Fibroblast of the aortic adventitia (primary cell): ENCODE measurements around the gene LRIG1. TPM values are rescaled to one million over a fixed set of nuclear protein-coding genes. Genes with fewer than 3 reads are reported as not detected.

ENCODE experiments used
- DNase-seq: peaks from one replicate; pipeline ENCODE4 v3.0.0-alpha.2; 2010; ENCODE audit warnings: low read depth
- H3K4me3 ChIP-seq: 2 replicates; pipeline ENCODE4 v1.5.1; 2011; ENCODE audit warnings: low read depth, mild to moderate bottlenecking, control low read depth, low read length, moderate library complexity
- CTCF ChIP-seq: IDR thresholded peaks from 2 replicates; pipeline ENCODE4 v1.5.1; 2011; ENCODE audit warnings: mild to moderate bottlenecking, low read length, control low read depth, inconsistent platforms; ENCODE audit not compliant: insufficient read depth
- total RNA-seq: library from RNA; depleted of rRNA; stranded (reverse); fragments of >200 nt; gene quantifications from 2 replicates; pipeline ENCODE4 v1.2.3, GENCODE V29; 2012; ENCODE audit warnings: low replicate concordance

Gene LRIG1
- total RNA-seq, 1 donor = 26.4 TPM

GRCh38 chr3:66479532-66479947 lies 21.3 kb downstream of the LRIG1 start:
- DNase-seq = no peak
- no peak overlapping the region for H3K4me3 ChIP-seq
- TF ChIP-seq CTCF = no peak

GRCh38 chr3:66478960-66479359 lies 21.9 kb downstream of the LRIG1 start:
- no peak for DNase-seq
- no peak for TF ChIP-seq CTCF
- no peak overlapping the region for H3K4me3 ChIP-seq

GRCh38 chr3:66477856-66478255 lies 23.0 kb downstream of the LRIG1 start:
- no peak for DNase-seq
- no peak for TF ChIP-seq CTCF
- H3K4me3 ChIP-seq = no peak overlapping the region

- no peak overlapping the region for H3K4me3 ChIP-seq
- no peak for TF ChIP-seq CTCF
- DNase-seq = peak; percentile 67
Measured at GRCh38 chr3:66476852-66477381, 23.9 kb downstream of the LRIG1 start.

- H3K4me3 ChIP-seq = no peak overlapping the region
- no peak for TF ChIP-seq CTCF
- DNase-seq = no peak
Measured at GRCh38 chr3:66475386-66476020, 25.3 kb downstream of the LRIG1 start.

- no peak for TF ChIP-seq CTCF
- peak; percentile 71 for DNase-seq
- H3K4me3 ChIP-seq = no peak overlapping the region
Measured at GRCh38 chr3:66473692-66474091, 27.1 kb downstream of the LRIG1 start.

GRCh38 chr3:66473181-66473580 lies 27.6 kb downstream of the LRIG1 start:
- TF ChIP-seq CTCF = no peak
- H3K4me3 ChIP-seq = peak overlapping the region; percentile 8
- peak; percentile 47 for DNase-seq
